Kidney epithelial cell (primary cell): ENCODE results near the gene TRAPPC5. TPM values are rescaled to one million over a fixed set of nuclear protein-coding genes. Genes with fewer than 3 reads are reported as not detected.

Experiments used
- DNase-seq: peaks from one replicate; pipeline ENCODE4 v3.0.0-alpha.2; 2010; ENCODE audit warnings: low read depth
- H3K27me3 ChIP-seq: 2 replicates; pipeline ENCODE4 v1.6.0; 2011; ENCODE audit warnings: low read length; ENCODE audit not compliant: control insufficient read depth, insufficient read depth
- H3K36me3 ChIP-seq: 2 replicates; pipeline ENCODE4 v1.5.1; 2011; ENCODE audit warnings: low read length; ENCODE audit not compliant: control insufficient read depth, insufficient read depth
- H3K4me3 ChIP-seq: 2 replicates; pipeline ENCODE4 v1.5.1; 2011; ENCODE audit warnings: low read depth, mild to moderate bottlenecking, control low read depth, low read length
- CTCF ChIP-seq: IDR thresholded peaks from 2 replicates; pipeline ENCODE4 v1.5.1; 2011; ENCODE audit warnings: mild to moderate bottlenecking, moderate library complexity, low read length, control low read depth, inconsistent platforms; ENCODE audit not compliant: insufficient read depth, poor library complexity, severe bottlenecking
- total RNA-seq: library from RNA; depleted of rRNA; stranded (reverse); fragments of >200 nt; gene quantifications from 2 replicates; pipeline ENCODE4 v1.2.3, GENCODE V29; 2015

Gene TRAPPC5
- total RNA-seq, 1 donor from 2014 or later = 117 TPM

DNA sequence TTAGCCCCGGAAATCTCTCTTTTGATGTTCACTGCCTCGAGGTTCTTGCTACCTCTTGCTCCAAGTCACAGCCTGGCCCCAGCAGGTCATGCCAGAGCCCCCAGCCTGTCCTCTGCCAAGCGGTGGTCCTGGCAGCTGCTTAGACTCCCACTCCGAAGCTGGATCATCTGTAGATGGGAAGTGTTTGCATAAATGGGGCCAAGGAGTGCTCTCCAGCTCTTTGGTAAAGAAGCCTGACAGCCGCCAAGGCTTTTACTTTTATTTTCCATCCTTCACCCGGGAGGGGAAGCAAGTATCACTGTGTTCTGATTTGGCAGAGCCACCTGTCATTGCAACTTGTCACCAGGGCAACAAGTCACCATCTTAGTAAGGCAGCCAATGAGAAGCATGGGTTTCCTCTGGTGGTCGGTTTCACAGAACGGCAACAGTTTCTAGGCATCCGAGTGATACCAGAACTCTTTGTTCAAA lies 22.4 kb upstream of the TRAPPC5 start:
- TF ChIP-seq CTCF = no peak
- peaks cover 5% of the 10 kb centered on the region for H3K27me3 ChIP-seq
- no peak for DNase-seq
- H3K36me3 ChIP-seq = no peaks in the 10 kb centered on the region
- H3K4me3 ChIP-seq = no peak overlapping the region

DNA sequence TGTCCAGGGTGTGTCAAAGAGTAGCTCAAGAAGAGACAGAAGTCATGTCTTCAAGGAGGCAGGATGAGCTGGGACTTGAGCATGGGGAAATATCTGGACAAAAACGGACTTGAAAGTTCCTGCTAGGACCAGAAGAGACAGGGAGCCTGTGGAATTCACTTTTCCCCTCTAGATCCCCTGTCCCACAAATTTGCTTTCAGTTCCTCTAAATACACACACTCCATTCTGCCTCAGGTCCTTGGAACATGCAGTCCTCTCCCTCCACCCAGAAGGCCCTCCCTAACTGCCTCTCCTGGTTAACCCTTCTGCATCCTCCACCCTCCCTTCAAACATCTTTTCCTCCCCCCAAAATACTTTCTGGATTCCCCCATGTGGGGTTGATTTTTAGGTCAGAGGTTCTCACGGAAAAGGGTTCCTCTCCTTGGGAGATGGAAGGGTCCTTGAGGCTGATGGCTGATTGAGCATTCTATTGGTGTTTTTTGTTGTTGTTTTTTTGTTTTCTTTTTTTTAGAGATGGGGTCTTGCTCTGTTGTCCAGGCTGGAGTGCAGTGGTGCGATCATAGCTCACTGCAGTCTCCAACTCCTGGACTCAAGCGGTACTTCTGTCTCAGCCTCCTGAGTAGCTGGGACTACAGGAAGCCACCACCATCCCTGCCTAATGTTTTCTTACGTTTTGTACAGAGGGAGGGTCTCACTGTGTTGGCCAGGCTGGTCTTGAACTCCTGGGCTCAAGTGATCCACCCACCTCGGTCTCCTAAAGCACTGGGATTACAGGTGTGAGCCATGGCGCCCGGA lies 18.7 kb upstream of the TRAPPC5 start:
- DNase-seq = no peak
- H3K36me3 ChIP-seq = no peaks in the 10 kb centered on the region
- no peak overlapping the region for H3K4me3 ChIP-seq
- no peak for TF ChIP-seq CTCF
- H3K27me3 ChIP-seq = peaks cover 2% of the 10 kb centered on the region

DNA sequence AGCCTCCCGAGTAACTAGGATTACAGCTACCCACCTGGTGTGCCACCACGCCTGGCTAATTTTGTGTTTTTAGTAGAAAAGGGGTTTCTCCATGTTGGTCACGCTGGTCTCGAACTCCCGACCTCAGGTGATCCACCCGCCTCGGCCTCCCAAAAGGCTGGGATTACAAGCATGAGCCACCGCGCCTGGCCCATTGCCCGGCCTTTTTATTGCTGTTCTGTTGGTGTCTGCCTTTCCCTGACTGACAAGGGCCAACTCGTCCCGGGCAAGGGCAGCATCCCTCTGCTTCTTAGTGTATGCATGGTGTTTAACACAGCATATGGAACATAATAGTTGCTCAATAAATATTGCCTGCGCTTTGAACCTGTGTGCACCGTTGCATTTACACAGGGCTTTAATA lies 18.0 kb upstream of the TRAPPC5 start:
- peaks cover 2% of the 10 kb centered on the region for H3K27me3 ChIP-seq
- DNase-seq = no peak
- H3K4me3 ChIP-seq = no peak overlapping the region
- TF ChIP-seq CTCF = no peak
- H3K36me3 ChIP-seq = no peaks in the 10 kb centered on the region

GRCh38 chr19:7663706-7664105 lies 16.9 kb upstream of the TRAPPC5 start:
- H3K4me3 ChIP-seq = no peak overlapping the region
- DNase-seq = no peak
- H3K27me3 ChIP-seq = no peaks in the 10 kb centered on the region
- no peak for TF ChIP-seq CTCF
- H3K36me3 ChIP-seq = no peaks in the 10 kb centered on the region

DNA sequence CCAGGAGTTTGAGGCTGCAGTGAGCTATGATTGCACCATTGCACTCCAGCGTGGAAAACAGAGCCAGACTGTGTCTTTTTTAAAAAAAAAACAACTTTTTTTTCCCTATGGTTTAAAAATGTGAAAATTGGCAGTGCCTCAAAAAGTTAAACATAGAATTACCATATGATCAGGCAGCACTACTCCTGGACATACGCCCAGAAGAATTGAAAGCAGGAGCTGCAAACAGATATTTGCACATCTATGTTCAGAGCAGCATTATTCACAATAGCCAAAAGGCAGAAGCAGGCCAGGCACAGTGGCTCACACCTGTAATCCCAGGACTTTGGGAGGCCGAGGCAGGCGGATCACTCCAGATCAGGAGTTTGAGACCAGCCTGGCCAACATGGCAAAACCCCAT lies 15.6 kb upstream of the TRAPPC5 start:
- Histone ChIP-seq H3K27me3 (peaks cover 5% of the 10 kb centered on the region), H3K4me3 (no peak overlapping the region), H3K36me3 (no peaks in the 10 kb centered on the region)
- no peak for TF ChIP-seq CTCF
- DNase-seq = no peak

DNA sequence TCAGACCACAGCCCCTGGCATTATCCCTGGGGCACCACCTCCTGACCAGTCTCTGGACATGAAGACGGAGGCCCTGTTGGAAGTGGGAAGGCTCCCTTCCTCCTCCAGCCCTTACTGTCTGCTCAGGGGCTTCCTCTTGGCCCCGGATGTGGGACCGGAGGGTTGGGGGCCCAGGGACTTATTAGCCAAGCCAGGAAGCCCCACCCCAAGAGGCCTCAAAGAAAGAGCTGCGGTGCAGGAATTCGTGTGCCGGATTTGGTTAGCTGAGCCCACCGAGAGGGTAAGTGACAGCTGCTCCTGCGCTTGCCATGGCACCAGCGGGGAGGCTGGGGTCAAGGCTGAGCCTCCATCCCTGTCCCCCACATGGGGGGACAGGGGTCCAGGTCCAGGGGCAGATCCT lies 11.8 kb upstream of the TRAPPC5 start, which contains the start of gene RETN:
Gene RETN, plus strand, starts transcription at position 208 of the 400 bp plus-strand sequence. CDS start 278 bp downstream, outside the sequence.
- Histone ChIP-seq H3K36me3 (no peaks in the 10 kb centered on the region), H3K4me3 (no peak within 1 kb of the TSS), H3K27me3 (peaks cover 24% of the 10 kb centered on the region)
- no peak for TF ChIP-seq CTCF
- DNase-seq = no peak
